ENCODE data around the gene SMAD7.

GRCh38 chr18:48920408-48921038 is 30.2 kb downstream of the SMAD7 start:
- TF ChIP-seq, protein P1, sequence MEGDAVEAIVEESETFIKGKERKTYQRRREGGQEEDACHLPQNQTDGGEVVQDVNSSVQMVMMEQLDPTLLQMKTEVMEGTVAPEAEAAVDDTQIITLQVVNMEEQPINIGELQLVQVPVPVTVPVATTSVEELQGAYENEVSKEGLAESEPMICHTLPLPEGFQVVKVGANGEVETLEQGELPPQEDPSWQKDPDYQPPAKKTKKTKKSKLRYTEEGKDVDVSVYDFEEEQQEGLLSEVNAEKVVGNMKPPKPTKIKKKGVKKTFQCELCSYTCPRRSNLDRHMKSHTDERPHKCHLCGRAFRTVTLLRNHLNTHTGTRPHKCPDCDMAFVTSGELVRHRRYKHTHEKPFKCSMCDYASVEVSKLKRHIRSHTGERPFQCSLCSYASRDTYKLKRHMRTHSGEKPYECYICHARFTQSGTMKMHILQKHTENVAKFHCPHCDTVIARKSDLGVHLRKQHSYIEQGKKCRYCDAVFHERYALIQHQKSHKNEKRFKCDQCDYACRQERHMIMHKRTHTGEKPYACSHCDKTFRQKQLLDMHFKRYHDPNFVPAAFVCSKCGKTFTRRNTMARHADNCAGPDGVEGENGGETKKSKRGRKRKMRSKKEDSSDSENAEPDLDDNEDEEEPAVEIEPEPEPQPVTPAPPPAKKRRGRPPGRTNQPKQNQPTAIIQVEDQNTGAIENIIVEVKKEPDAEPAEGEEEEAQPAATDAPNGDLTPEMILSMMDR (IDR thresholded peaks at IDR 0.05): no peak
- no peak for TF ChIP-seq EP300 (IDR thresholded peaks at IDR 0.05)
- TF ChIP-seq POLR2AphosphoS5 (IDR thresholded peaks at IDR 0.05): no peak
- no peak for TF ChIP-seq POLR2A (IDR thresholded peaks at IDR 0.05)
